NCI-H1694 (cell line): ENCODE results near the gene ANAPC5.
"Not testable (repeated sequence)": the region's sequence is repeated elsewhere in the genome, so short reads cannot be mapped to it uniquely, and the experiment has no call there.

Source experiments
- DNase-seq: peaks from one replicate; lab custom pipeline; 2025; lab: John Stamatoyannopoulos, UW

ANAPC5 gene

DNA sequence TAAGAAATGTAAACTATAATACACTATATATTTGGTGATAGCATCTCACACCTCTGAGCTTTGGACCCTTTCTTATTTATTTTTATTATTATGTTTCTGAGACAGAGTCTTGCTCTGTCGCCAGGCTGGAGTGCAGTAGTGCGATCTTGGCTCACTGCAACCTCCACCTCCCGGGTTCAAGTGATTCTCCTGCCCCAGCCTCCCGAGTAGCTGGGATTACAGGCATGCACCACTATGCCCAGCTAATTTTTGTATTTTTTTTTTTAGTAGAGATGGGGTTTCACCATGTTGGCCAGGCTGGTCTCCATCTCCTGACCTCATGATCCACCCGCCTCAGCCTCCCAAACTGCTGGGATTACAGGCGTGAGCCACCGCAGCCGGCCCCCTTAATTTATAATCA is 44.8 kb downstream of the ANAPC5 start:
- DNase-seq: not testable (repeated sequence)

DNA sequence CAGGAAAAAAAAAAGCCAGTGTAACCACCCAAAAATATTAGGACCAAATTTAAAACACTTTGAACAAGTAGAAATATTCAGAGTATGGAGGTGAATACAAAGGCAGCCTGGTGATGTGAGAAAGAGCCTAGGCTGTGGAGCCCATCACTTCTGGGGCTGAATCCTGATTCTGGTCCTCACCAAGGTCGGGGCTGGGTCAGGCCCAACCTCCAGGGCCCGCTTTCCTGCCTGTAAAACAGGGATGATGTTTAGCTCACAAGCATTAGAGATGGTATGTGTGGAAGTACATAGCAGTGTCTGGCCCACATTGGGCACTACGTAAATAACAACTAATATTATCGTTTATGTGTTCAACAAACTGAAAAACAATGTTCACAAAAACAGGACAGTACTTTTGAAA is 47.9 kb downstream of the ANAPC5 start:
- DNase-seq: no peak

DNA sequence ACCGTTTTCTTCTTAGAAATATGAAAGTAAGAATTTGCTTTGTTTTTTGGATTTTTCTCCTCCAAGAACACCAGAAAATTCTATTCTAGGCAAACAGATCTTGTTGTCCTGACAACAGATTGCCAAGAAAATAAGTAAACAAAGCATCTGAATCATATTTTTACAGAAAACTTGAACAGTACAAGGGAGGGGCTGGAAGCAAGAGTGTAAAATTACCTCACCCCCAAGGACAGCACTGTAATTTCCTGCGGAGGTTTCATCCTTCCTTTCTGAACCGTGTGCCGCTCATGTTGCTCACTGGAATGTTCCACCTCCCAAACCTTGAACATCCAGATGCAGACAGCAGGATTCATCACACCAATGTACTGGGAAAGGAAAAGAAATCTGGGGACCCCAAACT is 50.3 kb downstream of the ANAPC5 start:
- no peak for DNase-seq

DNA sequence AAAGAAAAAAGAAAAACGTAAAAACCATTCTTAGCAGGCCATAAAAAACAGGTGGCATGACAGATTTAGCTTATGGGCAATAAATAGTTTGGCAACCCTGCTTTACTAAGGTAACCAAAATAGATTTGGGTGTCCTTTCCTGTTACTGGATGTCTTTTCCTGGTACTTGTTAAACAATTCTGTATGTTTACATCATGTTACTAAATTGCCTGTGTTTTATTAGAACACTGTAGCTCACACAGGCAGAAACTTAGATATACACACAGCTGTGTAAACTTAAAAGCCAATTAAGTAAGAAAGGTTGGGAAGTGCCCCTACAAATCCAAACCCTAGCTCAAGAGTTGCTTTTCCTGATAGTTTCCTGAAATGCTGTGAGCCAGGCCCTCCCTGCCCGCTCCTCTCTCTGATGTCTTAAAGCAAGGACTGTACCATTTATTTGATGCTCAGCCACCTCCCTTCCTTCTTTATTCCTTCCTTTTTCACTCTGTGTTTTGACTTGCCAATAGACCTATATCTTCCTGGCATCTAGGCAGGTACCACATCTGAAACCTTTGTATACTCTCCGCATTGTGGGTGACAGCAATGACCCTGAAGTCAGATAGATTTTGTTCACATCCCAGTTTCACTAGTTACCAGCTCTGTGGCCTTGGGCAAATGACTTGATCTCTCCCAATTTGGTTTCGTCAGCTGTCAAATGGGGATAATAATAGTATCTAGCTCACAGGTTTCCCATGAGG is 52.0 kb downstream of the ANAPC5 start:
- no peak for DNase-seq

DNA sequence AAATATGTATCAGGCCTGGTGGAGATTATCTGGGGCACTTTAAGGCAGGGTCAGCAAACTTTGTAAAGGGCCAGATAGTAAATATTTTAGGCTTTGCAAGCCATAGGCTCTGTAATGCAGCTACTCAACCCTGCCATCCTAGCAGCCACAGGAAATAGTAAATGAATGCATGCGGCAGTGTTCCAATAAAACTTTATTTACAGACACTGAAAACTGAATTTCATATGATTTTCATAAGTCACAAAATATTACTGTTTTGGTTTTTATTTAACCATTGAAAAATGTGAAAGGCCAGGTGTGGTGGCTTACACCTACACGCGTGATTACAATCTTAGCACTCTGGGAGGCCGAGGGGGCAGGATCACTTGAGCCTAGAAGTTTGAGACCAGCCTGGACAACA is 52.5 kb downstream of the ANAPC5 start:
- DNase-seq: no peak

DNA sequence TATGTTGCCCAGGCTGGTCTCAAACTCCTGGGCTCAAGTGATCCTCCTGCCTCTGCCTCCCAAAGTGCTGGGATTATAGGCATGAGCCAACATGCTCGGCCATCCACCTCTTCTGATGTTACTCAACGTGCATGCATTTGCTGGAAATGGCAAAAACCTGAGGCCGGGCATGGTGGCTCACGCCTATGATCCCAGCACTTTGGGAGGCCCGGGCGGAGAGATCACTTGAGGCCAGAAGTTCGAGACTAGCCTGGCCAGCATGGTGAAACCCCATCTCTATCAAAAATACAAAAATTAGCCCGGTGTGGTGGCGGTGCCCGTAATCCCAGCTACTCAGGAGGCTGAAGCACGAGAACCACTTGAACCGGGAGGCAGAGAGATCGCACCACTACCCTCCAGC is 53.8 kb downstream of the ANAPC5 start:
- not testable (repeated sequence) for DNase-seq

DNA sequence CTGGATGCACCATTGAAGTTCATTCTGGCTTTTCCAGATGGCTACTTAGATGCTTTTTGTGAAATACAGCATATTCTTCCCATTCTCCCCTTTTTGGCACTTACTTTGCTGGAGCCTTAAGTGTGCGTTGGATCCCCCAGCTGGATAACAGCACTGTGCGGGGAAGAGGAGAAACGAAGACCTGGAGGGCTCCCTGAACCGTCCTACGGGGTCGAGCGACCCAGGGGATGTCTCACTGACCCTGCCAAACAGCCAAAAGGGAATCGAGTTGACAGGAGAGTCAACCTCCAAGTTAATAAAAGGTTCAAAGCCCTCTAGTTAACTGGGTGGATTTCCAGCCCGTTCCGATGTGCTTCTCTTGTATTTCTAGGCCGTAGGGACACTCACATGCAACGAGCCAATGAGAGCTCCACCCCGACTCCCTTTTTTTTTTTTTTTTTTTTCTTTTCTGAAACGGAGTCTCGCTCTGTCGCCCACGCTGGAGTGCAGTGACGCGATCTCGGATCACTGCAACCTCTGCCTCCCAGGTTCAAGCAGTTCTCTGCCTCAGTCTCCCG is 54.7 kb downstream of the ANAPC5 start:
- no peak for DNase-seq

DNA sequence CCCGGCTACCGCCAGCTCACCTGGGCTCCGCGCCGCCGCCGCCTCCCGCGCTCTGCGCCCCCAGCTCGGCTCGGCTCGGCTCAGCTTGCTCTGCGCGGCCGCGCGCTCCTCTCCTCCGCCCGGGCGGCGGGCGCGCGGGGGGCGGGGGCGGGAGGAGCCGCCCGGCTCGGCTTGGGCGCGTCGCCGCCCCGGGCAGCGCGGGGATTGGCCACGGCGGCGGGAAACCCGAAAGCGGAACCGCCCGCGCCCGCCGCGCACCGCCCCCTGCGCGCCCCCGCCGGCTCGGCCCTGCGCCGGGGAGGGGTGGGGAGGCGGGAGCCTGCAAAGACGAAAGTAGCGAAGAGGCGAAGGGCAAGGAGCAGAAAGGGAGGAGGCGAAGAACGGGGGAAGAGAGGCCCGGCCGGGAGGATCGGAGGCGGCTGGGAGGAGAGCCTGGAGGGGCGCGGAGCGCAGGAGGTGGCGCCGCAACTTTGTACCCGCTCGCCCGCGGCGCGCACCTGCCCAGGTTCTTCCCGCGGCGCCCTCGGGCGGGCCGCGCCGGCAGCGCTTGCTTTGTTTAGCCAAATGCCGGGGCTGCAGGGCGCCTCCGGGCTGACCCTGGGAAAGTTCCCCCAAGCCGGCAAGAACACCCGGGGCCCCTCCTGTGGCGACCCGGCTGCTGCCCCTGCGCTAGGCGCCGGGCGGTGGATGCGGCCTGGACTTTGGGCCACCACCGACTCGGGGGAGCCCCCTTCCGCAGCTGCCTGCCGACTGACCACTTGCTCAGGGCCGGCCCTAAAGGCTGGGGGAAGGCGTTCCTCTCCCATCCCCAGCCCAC is 55.4 kb downstream of the ANAPC5 start, which contains the start of gene CAMKK2:
Gene CAMKK2 (minus strand): TSS at position 92 of the 817 bp plus-strand sequence. CDS start 22,183 bp downstream, outside the sequence.
- DNase-seq: peak; percentile 6

DNA sequence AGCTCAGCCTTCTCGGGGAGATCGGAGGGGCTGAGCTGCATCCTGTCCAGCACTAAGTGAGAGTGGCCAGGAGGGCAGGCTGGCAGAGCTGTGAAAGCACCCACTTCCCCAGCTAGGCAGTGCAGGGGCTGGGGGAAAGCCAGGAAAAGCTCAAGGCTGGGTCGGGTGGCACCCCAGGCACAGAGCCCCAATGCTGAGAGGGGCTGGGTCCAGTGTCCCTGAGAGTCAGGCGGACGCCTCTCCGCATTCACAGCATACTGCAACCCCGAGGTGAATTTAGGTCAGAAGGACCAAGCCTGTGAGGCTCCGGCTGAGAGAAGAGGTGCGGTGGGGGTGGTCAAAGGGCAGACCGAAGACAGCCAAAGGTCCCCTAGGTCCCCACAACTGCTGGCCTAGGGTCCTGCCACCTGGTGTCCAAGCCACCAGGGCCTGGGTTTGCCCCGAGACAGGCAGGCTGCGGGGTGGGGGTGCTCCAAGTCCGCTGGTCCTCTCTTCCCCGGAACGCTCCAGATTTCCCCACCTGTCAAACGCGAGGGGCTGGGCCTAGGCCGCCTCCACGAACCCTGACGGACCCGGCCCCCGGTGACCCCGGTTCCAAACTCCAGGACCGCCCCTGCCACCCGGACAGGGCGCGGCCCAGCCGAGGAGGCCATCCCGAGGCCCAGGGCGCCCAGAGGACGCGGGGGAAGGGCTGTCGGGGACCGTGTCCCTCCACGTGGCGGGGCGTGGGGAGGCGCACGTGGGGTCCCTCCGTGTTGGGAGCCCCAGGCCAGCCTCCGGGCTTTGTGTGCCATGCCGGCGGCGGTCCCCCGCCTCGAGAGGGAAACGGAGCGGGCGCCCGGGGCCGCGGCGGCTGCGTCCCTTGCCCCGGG is 56.2 kb downstream of the ANAPC5 start:
- DNase-seq: no peak

DNA sequence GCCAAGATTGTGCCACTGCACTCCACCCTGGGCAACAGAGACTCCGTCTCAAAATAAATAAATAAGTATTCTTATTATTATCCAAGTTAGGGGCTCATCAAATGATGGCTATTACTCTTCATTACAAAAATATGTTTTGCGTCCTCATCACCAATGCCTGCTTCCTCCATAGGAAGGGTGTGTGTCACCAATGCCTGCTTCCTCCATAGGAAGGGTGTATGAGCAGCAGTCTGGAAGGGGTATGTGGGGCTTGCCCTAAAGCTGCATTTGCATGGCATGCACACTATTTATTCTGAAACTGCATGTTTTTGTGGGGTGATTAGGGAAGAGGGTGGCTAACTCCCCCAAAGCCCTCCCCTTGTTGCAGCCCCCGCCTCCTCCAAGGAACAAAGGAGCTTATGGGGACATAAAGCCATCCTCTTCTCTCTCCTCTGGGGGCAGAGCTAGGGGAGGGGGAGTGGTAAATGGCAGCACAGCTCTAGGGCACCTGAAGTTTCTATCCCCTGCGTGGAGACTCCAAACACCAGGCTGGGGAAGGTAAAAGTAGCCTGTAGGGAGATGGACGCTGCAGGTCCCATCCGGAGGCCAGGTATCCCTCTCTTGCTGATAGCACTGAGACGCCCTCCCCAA is 57.0 kb downstream of the ANAPC5 start:
- peak; percentile 15 for DNase-seq

DNA sequence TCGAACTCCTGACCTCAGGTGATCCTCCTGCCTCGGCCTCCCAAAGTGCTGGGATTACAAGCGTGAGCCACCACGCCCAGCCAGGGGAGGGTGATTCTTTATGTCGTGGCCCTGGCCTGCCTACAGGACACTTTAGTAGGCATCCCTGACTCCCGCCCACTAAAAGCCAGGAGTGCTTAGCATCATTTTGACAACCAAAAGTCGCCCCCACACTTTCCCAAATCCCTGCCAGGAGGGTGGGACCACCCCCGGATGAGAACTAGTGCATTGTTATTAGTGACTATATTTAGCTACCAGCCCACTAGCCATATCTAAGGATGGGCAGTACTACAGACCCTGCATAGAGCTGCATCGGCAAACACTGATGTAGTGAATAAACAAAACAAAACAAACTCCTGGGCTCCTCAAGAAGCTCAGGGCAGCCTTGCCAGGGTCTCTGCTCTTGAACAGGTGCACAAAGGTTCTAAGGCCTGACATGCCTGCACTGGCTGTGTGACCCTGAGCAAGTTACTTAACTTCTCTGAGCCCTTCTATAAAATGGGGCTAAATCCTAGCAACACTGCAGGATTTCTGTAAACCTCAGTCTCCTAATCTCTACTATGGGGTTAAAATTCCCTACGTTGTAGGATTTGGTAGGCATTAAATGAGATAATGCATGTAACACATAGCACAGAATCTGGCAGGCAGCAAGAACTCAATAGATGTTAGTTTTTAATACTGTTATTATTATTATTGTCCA is 57.9 kb downstream of the ANAPC5 start:
- DNase-seq: no peak

DNA sequence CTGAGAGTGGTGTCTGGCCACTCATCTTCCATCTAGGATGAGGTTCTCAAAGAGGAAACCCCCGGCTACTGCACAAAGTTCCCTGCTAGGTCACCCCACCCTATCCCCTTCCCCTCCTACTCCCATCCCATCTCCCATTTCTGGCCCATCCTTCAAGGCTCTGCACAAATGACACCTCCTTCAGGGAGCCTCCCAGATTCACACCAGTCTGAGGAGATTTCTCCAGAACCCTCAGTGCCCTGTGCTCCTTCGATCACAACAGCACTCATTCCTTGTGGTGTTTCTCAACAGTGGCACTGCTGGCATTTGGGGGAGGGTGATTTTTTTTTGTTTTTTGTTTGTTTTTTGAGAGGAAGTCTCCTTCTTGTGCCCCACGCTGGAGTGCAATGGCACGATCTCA is 58.6 kb downstream of the ANAPC5 start:
- DNase-seq: no peak

DNA sequence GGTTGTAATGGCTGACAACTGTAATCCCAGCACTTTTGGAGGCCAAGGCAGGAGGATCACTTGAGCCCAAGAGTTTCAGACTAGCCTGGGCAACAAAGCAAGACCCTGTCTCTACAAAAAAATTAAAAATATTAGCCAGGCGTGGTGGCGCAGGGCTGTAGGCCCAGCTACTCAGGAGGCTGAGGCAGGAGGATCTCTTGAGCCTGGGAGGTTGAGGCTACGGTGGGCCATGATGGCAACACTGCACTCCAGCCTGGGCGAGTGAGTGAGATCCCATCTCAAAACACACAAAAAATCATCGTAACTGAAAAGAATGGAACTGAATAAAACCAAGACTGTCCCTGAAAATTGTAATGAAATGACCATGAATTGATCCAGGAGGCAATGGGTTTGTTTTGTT is 61.8 kb downstream of the ANAPC5 start:
- DNase-seq: no peak

DNA sequence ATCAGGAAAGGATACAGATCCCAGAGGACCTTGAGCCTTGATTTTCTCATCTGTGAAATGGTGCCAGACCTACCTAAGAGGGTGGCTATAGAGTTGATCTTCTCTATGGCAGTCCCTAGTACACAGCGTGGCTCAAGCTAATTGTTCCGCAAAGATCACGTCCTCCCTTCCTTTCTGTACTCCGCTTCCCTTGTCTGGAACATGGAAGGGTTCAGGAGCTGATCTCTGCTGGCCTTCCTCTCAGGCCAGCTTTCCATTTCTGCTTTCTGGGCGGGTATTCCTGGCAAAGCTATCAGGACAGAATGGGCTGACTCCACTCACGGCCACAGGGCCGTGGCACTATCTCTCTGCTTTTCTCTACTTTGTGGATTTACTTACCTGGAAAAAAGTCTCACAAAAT is 62.2 kb downstream of the ANAPC5 start:
- no peak for DNase-seq

DNA sequence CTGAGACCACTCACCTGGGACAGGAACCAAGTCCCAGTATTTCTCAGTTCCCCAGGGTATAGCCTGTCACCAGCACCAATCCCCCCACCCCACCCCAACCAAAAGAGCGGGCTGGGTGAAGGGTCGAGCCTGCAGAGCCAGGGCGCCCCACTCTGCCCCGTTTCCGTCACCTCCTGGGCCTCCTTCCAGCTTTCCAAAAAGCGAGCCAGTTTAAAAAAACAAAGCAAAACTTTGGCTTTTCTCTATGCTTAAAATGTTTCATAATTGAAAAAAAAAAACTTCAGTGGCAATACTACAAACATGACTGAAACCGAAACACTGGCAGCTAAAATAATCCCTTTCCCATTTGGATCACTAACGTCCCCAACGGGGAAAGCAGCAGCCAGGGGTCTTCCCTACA is 63.2 kb downstream of the ANAPC5 start:
- DNase-seq: no peak

DNA sequence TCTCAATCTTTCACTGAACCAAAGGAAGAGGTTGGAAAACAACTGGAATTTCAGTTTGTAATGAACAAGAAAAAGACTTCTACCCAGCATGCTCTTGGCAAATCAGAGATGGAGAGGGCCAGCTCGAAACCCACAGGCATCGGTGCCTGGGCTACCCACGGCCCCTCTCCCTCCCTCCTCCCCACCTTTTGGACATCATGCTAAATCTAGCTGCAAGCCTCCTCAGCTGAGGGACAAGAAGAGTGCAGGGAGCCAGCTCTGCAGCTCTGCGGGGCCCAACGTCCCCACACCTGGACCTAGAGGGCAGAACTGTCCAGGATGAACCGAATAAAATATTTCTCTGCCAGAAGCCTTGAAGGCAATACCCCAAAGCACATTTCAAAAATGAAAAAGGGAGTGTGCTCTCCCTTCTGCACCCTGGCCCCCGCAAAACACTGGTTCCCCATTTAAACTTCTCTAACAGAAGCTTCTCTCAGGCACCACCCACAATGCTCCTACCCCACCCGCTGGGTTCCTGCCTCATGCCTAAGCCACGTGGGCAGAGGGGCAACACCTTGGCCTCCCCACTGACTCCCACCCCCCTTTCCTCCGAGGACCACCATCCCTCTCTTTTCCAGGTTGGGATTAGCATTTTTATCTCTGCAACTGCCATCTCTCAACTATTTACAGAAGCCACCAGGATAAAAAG is 63.9 kb downstream of the ANAPC5 start:
- DNase-seq: no peak

DNA sequence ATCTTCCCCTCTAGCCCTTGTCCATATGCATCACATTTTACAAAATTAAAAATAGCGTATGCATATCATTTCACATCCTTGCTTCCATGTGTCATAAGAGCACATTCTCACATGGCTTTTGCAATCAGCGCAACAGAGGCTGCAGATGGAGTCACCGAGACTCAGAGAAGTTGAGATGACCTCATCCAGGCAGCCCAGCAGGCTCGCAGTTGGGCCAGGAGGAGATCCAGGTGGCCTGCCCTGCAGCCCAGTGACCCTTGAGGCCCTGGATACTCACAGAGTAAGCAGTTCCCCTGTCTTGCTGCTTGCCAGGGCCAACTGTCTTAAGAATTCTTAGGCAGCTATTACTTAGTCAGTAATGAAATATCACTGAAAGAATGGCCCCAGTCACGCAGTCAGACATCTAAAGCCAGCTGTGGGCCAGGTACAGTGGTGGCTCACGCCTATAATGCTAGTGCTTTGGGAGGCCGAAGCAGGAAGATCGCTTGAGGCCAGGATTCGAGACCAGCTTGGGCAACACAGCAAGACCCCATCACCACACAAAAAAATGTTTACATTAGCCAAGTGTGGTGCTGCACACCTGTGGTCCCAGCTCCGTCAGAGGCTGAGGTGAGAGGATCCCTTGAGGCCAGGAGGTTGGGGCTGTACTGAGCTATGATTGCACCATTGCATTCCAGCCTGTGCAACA is 64.8 kb downstream of the ANAPC5 start:
- DNase-seq: no peak

DNA sequence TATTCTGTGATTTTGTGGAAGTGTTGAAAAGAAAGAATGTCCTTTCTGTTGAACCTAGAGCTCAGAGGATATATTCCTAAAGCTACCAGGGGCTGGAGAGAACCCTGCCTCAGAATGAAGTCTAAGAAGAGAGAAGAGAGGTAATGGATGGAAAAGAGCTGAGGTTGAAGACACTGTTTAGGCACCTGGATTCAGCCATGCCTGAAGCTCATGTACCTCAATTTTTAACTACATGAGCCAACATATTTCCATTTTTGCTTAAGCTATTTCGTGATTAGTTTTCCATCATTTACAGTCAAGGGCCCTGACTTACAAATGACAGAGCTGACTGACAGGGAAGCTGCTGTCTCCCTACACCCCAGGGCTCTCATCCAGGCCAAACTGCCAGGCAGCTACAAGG is 66.4 kb downstream of the ANAPC5 start:
- no peak for DNase-seq

DNA sequence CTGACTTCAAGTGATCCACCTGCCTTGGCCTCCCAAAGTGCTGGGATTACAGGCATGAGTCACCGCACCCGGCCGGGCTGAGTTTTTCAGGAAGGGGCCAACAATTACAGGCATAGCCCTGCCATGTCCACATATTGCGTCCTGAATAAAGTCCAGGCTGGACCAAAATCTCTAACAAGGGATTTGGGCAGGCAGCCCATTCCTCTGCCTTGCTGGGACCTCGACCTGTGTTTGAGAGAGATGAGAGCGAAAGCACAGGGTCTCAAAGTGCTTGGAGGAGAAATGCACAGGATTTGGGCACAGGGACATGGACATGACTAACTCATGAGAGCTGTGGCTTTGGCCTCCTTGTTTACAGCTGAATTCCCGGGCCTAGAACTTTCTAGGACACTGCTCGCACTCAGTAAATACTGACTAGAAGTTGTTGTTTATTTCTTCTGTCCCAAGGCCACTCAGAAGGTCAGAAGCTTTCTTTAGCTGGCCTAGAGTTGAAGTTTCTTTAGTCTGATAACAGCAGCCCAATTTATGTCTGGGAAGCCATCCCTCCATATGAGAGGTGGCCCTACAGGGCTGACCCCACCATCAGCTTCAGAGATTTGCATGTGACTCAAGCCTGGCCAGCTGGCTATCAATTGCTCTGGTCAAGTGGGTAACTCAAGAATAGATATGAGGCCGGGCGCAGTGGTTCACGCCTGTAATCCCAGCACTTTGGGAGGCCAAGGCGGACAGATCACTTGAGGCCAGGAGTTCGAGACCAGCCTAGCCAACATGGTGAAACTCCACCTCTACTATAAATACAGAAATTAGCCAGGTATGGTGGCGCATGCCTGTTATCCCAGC is 67.4 kb downstream of the ANAPC5 start:
- DNase-seq: no peak
